HG03439 (cell line): ENCODE data around the gene CHGA.

Source experiments
- ATAC-seq: cut with Tn5 transposase; IDR thresholded peaks from one replicate; pipeline ENCODE4 v1.9.1; 2021; ENCODE audit warnings: mild to moderate bottlenecking, moderate library complexity; ENCODE audit not compliant: unreplicated experiment

CHGA gene, protein sequence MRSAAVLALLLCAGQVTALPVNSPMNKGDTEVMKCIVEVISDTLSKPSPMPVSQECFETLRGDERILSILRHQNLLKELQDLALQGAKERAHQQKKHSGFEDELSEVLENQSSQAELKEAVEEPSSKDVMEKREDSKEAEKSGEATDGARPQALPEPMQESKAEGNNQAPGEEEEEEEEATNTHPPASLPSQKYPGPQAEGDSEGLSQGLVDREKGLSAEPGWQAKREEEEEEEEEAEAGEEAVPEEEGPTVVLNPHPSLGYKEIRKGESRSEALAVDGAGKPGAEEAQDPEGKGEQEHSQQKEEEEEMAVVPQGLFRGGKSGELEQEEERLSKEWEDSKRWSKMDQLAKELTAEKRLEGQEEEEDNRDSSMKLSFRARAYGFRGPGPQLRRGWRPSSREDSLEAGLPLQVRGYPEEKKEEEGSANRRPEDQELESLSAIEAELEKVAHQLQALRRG

DNA sequence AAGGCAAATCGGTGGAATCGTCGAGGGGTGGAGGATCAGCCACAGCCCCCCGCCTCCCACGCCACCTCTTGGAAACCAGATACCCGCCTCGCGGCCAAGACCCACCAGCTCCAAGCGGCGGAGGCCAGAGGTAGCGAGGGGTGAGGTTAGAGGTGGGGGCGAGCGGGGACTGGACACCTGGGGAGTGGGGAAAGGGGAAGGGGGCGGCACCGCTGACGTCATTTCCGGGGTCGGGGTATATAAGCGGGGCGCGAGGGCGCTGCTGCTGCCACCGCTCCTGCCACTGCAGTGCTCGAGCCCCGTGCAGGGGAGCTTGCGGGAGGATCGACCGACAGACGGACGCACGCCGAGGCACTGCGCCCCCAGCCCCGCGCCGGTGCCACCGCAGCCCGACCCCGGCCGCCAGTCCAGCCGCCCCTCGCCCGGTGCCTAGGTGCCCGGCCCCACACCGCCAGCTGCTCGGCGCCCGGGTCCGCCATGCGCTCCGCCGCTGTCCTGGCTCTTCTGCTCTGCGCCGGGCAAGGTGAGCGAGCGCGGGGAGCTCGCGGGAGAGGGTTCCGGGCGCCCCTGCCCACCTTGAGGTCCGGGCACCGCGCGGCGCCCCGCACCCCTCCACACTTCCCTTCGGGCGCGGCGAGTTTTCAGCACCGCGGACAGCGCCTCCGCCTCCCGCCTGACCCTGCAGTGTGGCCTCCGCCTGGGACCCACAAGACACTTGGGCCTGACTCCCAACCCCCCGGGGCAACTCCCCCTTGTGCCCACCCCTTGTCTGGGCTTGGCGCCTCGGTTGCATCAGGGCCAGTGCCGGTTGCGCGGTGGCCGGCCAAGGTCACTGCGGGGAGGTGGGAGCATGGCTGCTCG, at the start of gene CHGA:
CHGA (plus strand) TSS at position 268 of the 861 bp plus-strand sequence; CDS start at position 478, 210 bp downstream.
- ATAC-seq = no peak

DNA sequence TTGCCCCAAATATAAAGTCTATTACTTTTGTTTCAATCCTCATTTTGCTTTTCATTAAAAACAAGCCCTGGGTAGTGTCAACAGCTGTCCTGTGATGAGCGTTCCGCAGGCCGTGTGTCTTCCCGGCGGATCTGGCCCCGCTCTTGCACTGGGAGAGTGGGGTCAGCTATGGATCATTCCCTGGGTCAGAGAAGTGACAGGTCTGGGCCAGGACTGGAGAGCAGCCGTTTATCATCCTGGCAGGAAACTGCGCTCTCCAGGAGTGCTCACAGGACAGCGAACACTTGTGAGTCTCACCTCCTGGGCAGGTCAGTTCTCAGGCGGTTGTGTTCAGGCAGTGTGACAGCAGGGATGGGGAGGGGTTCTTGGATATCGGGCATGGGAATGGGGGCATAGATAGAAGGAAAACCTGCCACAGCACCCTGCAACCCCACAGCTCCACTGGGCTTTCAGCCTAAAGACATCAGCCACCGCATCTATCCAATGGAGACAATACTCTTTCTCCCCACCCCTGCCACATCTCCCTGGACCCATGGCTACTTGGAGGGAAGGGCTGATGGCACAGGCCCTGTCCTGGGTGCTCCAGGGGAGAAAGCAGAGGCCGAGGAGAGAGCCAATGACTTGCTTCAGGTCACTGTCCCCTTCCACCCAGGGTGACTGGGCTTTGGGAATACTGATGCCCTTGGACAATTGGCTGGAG, 47.8 kb upstream of the CHGA start:
- ATAC-seq = no peak

DNA sequence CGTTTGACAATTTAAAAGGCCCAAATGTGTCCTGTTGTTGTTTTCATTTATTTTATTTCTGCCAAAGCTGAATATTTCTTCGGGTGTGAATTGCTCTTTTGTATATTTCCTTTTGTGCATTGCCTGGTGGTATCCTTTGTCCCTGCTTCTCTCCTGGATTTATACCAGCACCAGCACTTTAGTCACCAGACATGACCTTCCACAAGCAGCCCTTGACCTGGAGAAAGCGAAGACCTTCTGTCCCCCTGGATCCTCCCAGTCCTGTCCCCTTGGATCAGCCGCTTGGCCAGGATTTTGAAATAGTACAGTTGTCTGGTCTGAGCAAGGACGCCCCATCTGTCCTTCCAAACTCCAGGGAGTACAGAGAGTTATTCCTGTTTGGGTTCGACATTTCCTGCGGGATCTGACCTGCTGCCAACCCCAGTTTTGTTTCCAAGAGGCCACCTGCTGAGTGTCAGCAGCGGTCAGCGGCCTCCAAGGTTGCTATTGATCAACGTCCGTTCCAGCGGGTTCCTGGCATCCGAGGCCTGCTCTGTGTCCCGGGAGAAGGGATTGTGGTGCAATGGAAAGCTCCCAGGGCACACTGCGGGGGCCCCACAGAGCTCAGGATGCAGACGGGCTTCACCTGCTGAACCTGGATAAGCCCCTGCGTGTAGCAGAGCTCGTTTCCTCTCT, 45.1 kb upstream of the CHGA start:
- no peak for ATAC-seq

DNA sequence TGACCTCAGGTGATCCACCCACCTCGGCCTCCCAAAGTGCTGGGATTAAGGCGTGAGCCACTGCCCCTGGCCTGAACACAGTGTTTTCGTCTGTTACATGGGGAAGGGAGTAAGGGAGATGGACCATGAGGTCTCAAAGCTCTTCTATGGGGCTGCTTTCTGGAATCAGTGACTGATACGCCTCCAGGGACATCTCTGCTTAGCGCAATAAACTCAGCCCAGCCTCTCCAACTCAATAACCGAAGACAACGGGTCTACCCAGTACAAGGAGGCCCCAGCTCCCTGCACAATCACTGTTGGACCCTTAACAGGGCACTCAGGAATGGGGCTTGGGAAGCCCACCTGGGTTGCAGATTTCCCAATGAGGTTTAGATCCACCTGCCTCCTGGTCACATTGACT, 42.6 kb upstream of the CHGA start:
- no peak for ATAC-seq

DNA sequence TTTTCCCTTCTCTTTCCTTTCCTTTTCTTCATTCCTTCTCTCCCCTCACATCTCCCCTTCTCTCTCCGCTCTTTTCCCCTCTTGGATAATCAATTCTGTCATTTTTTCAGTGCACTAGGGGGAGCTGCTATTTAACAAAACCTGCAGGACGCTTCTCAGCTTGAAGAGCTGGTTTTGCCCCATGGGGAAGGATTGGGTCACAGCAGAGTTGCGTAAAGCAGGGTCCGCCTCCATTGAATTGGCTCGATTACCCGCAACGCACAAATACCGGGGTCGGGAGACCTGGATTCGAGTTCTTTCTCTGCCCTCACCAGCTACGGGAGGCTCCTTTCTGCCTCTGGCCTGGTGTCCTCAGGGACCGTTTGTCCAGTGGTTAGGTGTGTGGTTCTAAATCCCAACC, 42.1 kb upstream of the CHGA start:
- no peak for ATAC-seq

DNA sequence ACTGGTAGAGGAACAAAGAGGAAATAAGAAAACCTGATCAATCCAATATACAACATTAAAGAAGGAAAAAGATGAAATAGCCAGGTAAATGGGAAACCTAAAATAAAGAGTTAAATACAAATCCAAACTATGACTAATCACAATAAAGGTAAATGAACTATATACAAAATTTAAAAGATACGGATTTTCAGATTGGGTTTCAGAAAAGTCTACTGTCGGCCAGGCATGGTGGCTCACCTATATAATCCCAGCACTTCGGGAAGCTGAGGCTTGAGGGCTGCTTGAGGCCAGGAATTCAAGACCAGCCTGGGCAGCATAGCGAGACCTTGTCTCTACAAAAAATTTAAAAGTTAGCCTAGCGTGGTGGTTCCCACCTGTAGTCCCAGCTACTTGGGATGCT, 39.9 kb upstream of the CHGA start:
- no peak for ATAC-seq

DNA sequence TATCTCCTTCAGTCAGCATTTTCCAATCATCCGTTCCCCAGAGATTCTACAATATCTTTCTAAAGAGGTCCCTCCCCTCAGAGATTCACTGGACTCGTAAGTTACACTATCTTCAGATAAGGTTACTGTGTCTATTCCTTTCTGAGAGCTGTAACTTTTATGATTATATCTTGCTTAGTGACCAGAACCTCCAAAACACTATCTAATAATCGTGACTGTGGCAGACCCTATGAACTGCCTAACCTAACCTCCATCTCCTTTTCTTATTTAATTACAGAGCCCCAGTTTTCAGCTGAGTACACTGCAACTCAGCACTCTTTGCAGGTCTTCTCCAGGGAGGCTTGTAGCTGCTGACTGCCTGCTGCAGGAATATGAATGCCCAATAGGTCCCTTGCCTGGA, 38.5 kb upstream of the CHGA start:
- ATAC-seq = no peak

DNA sequence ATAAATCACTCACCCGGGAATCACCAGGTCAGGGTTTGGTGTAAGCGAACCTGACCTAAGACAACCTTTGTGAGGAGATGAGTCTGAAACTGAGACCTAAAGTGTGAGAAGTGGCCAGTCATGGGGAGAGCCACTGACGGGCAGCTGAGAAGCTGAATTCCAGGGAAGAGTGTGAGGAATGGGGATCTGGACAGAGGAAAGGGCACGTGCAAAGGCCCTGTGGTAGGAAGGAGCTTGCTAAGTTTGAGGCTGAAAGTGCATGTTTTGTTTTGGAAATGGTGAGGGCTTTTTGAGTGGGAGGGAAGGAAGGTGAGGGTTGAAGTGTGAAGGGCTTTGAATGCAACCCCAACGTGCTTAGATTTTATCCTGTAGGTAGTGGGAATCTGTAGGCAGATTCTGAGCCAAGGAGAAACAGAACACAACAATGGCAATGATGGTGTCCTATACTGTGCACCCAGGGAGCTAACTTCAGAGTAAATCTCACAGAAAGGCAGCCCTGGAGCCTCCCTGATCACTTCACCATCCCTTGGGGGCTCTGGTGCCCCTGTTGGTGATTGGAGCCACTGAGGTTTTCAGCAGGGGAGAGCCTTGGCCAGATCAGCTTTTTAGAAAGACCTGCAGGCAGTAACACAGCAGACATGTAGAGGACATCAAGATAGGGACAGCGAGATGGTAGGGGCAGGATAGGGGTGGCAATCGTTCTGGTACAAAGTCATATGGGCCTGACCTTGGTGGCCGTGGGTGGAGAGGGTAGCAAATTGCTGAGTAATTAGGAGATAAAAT, 37.5 kb upstream of the CHGA start:
- no peak for ATAC-seq

DNA sequence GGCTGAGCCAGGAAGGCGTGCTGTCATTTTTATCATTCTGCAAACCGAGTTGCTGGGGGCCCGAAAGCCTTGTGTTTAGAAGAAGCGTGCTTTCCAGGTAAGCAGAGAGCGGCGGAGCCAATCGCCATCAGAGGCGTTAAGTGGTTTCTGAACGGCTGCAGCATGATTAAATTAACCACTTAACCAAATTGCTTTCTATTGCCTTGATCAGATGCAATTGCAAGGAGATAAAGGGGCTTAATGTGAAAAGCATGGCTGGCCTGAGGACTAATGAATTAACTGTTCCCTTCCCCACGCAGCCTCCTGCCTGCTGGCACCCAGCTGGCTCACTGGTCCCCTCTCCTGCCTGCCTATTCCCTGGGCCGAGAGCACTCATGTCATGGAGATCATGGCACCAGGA, 36.6 kb upstream of the CHGA start:
- no peak for ATAC-seq

DNA sequence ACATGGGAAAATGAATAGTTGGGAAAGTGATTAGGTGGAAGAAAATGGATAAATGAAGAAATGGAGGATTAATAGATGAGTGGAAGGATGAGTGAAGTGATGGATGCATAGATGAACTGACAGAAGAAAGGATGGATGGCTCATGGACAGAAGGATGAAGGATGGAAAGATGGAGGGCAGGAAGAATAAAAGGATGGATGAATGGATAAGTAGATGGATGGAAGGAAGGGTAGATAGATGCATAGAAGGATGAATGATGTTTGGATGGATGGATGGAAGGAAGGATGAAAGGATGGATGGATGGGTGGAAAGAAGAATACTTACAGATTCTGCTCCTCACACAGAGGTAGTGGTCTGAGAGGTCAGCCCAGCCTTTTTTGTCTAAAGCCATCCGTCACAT, 35.8 kb upstream of the CHGA start:
- no peak for ATAC-seq

DNA sequence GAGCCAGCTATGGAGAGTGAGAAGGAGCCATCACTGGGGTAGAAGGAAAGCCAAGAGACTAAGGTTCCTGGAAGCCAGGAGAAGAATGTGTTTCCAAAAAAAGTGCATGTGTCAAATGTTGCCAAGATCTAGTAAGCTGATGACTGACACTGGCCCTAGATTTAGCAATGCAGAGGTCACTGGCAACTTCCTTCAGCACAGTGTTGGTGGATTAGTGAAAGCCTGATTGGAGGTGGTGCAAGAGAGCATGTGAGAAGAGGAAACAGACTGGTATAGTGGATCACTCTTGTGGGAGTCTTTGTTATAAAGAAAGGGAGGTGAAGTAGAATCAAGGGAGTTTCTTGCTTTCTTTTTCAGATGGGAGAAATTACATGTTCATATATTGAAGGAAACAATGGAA, 34.1 kb upstream of the CHGA start:
- no peak for ATAC-seq

DNA sequence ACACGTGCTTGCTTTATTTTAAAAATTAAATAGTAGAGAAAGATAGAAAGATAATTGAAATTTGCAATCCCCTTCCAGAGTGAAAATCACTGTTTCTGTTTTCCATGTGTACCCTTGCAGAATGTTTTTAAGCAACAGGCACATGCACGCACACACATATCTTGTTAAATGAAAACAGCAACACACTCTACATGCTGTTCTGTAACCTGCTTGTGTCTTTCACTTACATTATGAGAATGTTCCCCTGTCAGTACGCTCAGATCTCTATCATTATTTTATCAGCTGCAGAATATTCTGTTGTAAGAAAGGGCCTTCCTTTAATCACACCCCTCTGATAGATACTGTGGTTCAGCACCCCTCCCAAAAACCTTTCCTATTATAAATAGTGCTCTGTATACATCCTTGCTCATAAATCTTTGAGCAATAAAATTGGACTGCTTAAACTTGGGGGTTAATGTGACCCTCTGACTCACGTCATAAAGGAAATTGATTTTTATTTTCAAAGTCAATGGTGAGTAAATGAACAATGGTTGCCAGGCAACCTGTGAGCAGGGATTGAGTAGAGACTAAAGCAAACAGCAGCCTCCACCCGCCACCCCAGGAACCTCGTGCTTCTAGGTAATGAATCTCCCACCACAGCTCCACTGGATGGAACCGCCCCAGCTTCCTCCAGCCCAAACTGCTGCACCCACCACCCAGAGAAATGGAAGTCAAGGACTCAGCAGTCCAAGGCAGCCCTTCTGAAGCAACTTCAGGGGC, 31.9 kb upstream of the CHGA start:
- ATAC-seq = no peak

DNA sequence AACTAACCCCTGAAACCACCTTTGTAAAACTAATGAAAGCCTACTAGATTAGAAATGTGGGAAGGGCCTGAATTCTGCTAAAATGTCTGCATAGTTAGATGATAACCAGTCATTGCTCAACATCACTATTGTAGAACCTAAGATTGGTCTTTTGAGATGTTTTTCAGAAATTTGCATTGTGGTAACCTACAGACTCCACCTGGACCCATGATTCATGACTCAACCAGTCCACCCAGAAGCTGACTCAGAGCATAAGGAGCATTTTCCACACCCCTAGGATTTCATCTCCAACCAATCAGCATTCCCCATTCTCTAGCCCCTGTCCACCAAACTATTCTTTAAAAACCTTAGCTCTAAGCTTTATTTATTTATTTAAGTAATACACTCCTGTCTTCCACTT, 30.4 kb upstream of the CHGA start:
- no peak for ATAC-seq

DNA sequence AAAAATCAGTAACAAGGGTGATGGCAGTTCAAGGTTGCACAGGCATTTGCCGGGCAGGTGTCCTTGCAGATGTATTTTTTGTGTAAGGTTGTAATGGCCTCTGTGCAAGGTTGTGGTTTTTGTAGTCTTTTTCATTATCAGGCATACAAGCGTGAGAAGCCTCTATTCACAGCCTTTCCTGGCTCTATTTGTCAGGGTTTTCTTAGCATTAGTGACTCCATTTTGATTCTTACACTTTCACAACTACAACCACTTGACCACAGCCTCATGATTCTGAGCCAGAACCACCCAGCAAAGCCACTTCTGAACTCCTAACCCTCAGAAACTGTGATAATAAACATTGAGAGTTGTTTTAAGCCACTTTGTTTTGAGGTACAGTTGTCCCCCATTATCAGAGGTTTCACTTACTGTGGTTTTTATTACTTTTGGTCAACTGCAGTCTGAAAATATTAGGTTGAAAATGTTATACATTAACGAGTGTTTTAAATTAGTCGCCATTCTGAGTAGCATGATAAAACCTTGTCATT, 27.5 kb upstream of the CHGA start:
- no peak for ATAC-seq

DNA sequence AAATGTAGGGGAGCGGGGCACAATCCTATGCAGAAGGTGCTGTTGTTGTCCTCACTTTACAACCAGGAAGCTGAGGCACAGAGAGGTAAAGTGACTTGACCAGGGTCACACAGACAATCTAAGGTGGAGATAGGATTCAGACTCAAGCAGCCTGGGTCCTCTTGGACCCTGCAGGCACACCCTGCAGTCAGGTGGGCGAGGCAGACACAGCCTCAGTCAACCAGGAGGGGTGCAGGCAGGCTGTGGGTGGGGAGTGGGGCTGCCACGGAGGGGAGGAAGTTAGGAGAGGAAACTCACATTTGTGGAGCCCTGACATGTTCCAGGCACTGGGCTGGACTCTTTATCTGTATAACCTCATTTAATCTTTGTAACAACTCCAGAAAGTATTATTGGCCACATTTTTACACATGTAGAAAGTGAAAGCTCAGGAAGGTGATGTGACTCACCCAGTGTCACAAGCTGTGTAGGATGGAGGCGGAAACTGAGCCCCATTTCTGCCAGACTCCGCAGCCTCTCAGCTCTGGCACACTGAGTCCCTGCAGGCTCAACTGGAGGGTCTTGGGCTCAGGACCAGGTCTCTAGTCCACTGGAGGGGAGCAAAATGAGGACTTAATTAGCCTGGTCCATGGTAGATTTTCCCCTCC, 24.9 kb upstream of the CHGA start:
- no peak for ATAC-seq

DNA sequence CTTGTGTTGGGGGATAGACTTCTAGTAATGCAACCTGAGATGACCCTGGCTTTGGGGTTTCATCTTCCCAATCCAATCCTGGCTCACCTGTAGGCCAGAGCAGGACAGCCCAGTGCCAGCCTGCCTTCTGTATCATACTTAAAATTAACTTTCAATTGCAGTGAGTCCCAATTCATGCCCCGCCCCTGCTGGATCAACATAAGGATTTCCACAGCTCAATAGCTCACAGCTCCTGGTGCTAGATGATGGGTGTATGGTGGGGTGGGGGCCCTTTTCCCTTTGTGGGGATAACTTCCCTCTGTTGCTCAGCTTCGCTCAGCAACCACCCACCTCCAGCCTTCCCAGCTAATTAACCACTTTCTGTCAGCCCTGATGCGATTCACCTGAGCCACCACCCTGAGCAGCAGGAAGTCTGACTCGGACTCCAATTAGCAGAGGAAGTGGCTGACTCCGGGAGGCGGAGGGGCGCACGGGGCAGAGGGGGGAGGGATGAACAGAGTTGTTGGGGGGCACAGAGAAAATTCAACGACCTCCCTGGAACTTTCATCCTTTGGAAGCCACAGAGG, 24.3 kb upstream of the CHGA start:
- ATAC-seq = no peak

DNA sequence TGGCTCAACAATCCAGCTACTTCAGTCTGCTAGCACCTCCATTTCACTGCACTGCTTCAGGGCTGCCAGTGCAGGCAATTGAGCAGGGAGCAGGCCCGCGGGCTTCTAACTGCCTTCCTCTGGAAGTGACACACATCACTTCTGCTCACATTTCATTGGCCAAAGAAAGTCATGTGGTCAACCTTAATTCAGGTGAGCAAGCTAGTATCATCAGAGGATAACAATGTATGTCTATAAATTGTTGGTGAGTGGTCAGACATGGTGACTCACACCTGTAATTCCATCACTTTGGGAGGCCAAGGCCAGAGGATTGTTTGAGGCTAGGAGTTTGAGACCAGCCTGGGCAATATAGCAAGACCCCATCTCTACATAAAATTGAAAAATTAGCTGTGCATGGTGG, 22.3 kb upstream of the CHGA start:
- ATAC-seq = no peak

DNA sequence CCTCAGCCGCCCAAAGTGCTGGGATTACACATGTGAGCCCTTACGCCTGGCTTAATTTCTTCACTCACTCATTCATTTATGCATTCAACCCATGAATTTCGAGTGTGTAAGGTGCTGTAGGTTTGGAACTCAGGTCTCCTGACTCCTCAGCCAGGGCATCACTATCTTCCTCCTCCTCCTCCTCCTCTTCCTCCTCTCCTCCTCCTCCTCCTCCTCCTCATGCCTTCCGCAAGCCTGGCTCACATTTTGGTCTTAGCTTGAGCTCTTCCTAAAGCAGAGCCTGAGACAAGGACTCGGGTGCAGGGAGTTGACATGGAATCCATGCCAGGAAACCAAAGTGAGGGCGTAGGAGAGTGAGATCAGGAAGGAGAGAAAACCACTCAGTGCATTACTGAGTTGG, 20.8 kb upstream of the CHGA start:
- no peak for ATAC-seq
